ENCODE measurements around the gene SLC9A7. TPM values are rescaled to one million over a fixed set of nuclear protein-coding genes. Genes with fewer than 3 reads are reported as not detected.

The SLC9A7 gene
- total RNA-seq, 1 experiment from 2014 or later: 20.9 TPM

GRCh38 chrX:46607916-46608315 is 151.0 kb downstream of the SLC9A7 start:
- no peaks in the 10 kb centered on the region for H4K20me1 ChIP-seq (ENCODE audit: insufficient read depth)
- no peaks in the 10 kb centered on the region for H3K79me2 ChIP-seq (ENCODE audit: low read depth)
- H3K36me3 ChIP-seq (ENCODE audit: low read depth): no peaks in the 10 kb centered on the region
- DNase-seq: no peak
- no peaks in the 10 kb centered on the region for H3K4me1 ChIP-seq (replicated peaks; ENCODE audit: insufficient read depth)
- H2AFZ ChIP-seq: no peak overlapping the region
- H3K4me2 ChIP-seq: no peak overlapping the region
- H3K27ac ChIP-seq: no peak overlapping the region
- TF ChIP-seq CTCF (conservative IDR thresholded peaks at IDR 0.05) (no peak), EZH2 (IDR thresholded peaks at IDR 0.05; ENCODE audit: low read depth) (no peak)
- no peaks in the 10 kb centered on the region for H3K27me3 ChIP-seq (ENCODE audit: insufficient read depth, low read depth)
- no peak overlapping the region for H3K4me3 ChIP-seq
- no peaks in the 10 kb centered on the region for H3F3A ChIP-seq (ENCODE audit: insufficient read depth, low read depth)
- H3K9me3 ChIP-seq (ENCODE audit: insufficient read depth, low read depth): no peaks in the 10 kb centered on the region
- POLR2A ChIA-PET (ENCODE audit: unreplicated experiment): no interaction called here
- no peaks in the 10 kb centered on the region for H3K9me2 ChIP-seq (ENCODE audit: insufficient read depth)
- intact Hi-C loops (cut with micrococcal nuclease; ENCODE audit: unreplicated experiment): no loop called here
- no TSS peak for BruUV-seq (replicated peaks)
- CTCF ChIA-PET: no interaction called here

GRCh38 chrX:46602468-46603102 is 156.3 kb downstream of the SLC9A7 start:
- Histone ChIP-seq H3K4me3 (no peak overlapping the region), H3K79me2 (ENCODE audit: low read depth) (no peaks in the 10 kb centered on the region), H3K4me1 (replicated peaks; ENCODE audit: insufficient read depth) (no peaks in the 10 kb centered on the region), H4K20me1 (ENCODE audit: insufficient read depth) (no peaks in the 10 kb centered on the region), H3K36me3 (ENCODE audit: low read depth) (no peaks in the 10 kb centered on the region), H2AFZ (no peak overlapping the region), H3K4me2 (no peak overlapping the region), H3K27me3 (ENCODE audit: insufficient read depth, low read depth) (no peaks in the 10 kb centered on the region), H3K9me3 (ENCODE audit: insufficient read depth, low read depth) (no peaks in the 10 kb centered on the region), H3K9me2 (ENCODE audit: insufficient read depth) (no peaks in the 10 kb centered on the region), H3F3A (ENCODE audit: insufficient read depth, low read depth) (no peaks in the 10 kb centered on the region), H3K27ac (no peak overlapping the region)
- ChIA-PET POLR2A (ENCODE audit: unreplicated experiment) (no interaction called here), CTCF (no interaction called here)
- no peak for TF ChIP-seq CTCF (conservative IDR thresholded peaks at IDR 0.05)
- TF ChIP-seq EZH2 (IDR thresholded peaks at IDR 0.05; ENCODE audit: low read depth): no peak
- intact Hi-C loops (cut with micrococcal nuclease; ENCODE audit: unreplicated experiment): no loop called here
- DNase-seq: no peak
- BruUV-seq (replicated peaks): no TSS peak

- intact Hi-C loops (cut with micrococcal nuclease; ENCODE audit: unreplicated experiment): no loop called here
- Histone ChIP-seq H3K9me2 (ENCODE audit: insufficient read depth) (no peaks in the 10 kb centered on the region), H3K4me2 (no peak overlapping the region), H3K9me3 (ENCODE audit: insufficient read depth, low read depth) (no peaks in the 10 kb centered on the region), H3F3A (ENCODE audit: insufficient read depth, low read depth) (no peaks in the 10 kb centered on the region), H3K4me3 (no peak overlapping the region), H3K36me3 (ENCODE audit: low read depth) (no peaks in the 10 kb centered on the region), H3K27ac (no peak overlapping the region), H2AFZ (no peak overlapping the region), H3K4me1 (replicated peaks; ENCODE audit: insufficient read depth) (no peaks in the 10 kb centered on the region), H4K20me1 (ENCODE audit: insufficient read depth) (no peaks in the 10 kb centered on the region), H3K27me3 (ENCODE audit: insufficient read depth, low read depth) (no peaks in the 10 kb centered on the region), H3K79me2 (ENCODE audit: low read depth) (no peaks in the 10 kb centered on the region)
- TF ChIP-seq EZH2 (IDR thresholded peaks at IDR 0.05; ENCODE audit: low read depth) (no peak), CTCF (conservative IDR thresholded peaks at IDR 0.05) (no peak)
- no peak for DNase-seq
- no TSS peak for BruUV-seq (replicated peaks)
- ChIA-PET CTCF (no interaction called here), POLR2A (ENCODE audit: unreplicated experiment) (no interaction called here)
Measured at GRCh38 chrX:46601283-46601682, 157.6 kb downstream of the SLC9A7 start.
